Endothelial cell of umbilical vein (primary cell): ENCODE results near the gene SLC35B2. TPM values are rescaled to one million over a fixed set of nuclear protein-coding genes. Genes with fewer than 3 reads are reported as not detected.

Source experiments
- BruUV-seq: library from RNA; stranded (reverse); fragments of 400-500 nt; replicated peaks from 2 replicates; lab custom pipeline; 2021; lab: Mats Ljungman, UMichigan
- CTCF ChIA-PET: fragments of 300-600, 350-600 bp; sonication (Branson Sonifier 250); formaldehyde crosslinking; loops from one replicate; lab custom pipeline; 2021; ENCODE audit warnings: antibody characterized with exemption, inconsistent platforms; lab: Charles Lee
- POLR2A ChIA-PET: fragments of 300-600, 350-600 bp; sonication (Branson Sonifier 250); formaldehyde crosslinking; loops from one replicate; lab custom pipeline; 2021; ENCODE audit warnings: antibody characterized with exemption, inconsistent platforms; lab: Charles Lee
- DNase-seq: peaks from one replicate; pipeline ENCODE4 v3.0.0-alpha.2; 2011; ENCODE audit warnings: low read depth, low spot score
- FAIRE-seq: peaks from 2 replicates; lab custom pipeline; 2011; peaks lifted over from hg19 to GRCh38; lab: Jason Lieb, UNC
- H2AFZ ChIP-seq: 2 replicates; pipeline ENCODE4 v1.6.0; 2012; ENCODE audit warnings: low read depth, low read length, control low read depth, inconsistent platforms
- H3K27ac ChIP-seq: 2 replicates; pipeline ENCODE4 v1.5.1; 2011; ENCODE audit warnings: low read depth, mild to moderate bottlenecking, control low read depth, low read length, moderate library complexity; ENCODE audit not compliant: insufficient read depth
- H3K27me3 ChIP-seq, 2 experiments: 2 replicates each; pipeline versions ENCODE4 v1.6.0 to v1.6.1; 2011; ENCODE audit warnings: low read length in 2 of 2, mixed read lengths in 1 of 2; ENCODE audit not compliant: control insufficient read depth in 2 of 2, insufficient read depth in 2 of 2
- H3K36me3 ChIP-seq, 2 experiments: 2 replicates in 1 of 2; 3 replicates in 1 of 2; pipeline ENCODE4 v1.5.1; 2011; ENCODE audit warnings: low read length in 2 of 2, mild to moderate bottlenecking in 1 of 2, moderate library complexity in 1 of 2; ENCODE audit not compliant: control insufficient read depth in 2 of 2, insufficient read depth in 2 of 2; ENCODE audit errors: extremely low read depth in 1 of 2
- H3K4me1 ChIP-seq: 3 replicates; pipeline ENCODE4 v1.5.1; 2011; ENCODE audit warnings: mild to moderate bottlenecking, low read length; ENCODE audit not compliant: control insufficient read depth, insufficient read depth; ENCODE audit errors: extremely low read depth
- H3K4me2 ChIP-seq: 2 replicates; pipeline ENCODE4 v1.6.1; 2011; ENCODE audit warnings: low read length, control low read depth, mixed read lengths; ENCODE audit not compliant: insufficient read depth
- H3K4me3 ChIP-seq, 3 experiments: fragments of 200-600 bp in 1 of 3; sonication (generic), shearing (Covaris generic) in 1 of 3; replicated peaks in 1 of 3; 2 replicates each; pipeline ENCODE4 v1.5.1; 2011 to 2016; ENCODE audit warnings: control low read depth in 3 of 3, low read length in 3 of 3, mild to moderate bottlenecking in 2 of 3, inconsistent platforms in 1 of 3, low read depth in 1 of 3, moderate library complexity in 1 of 3; ENCODE audit not compliant: insufficient read depth in 1 of 3
- H3K79me2 ChIP-seq: 2 replicates; pipeline ENCODE4 v1.6.0; 2012; ENCODE audit warnings: low read length, inconsistent platforms; ENCODE audit not compliant: control insufficient read depth, insufficient read depth
- H3K9ac ChIP-seq: replicated peaks from 2 replicates; pipeline ENCODE3; 2011; ENCODE audit warnings: low read length, control low read depth; ENCODE audit not compliant: insufficient read depth; ENCODE audit errors: extremely low read depth
- H3K9me1 ChIP-seq: replicated peaks from 3 replicates; pipeline ENCODE4 v1.6.0; 2011; ENCODE audit warnings: mild to moderate bottlenecking, low read length; ENCODE audit not compliant: control insufficient read depth, insufficient read depth; ENCODE audit errors: extremely low read depth
- H3K9me3 ChIP-seq: replicated peaks from 2 replicates; pipeline ENCODE4 v1.5.1; 2012; ENCODE audit warnings: low read length, inconsistent platforms; ENCODE audit not compliant: control insufficient read depth, insufficient read depth
- H4K20me1 ChIP-seq: replicated peaks from 2 replicates; pipeline ENCODE3; 2011; ENCODE audit warnings: mild to moderate bottlenecking, low read length; ENCODE audit not compliant: control insufficient read depth, insufficient read depth; ENCODE audit errors: extremely low read depth
- EZH2 ChIP-seq: IDR thresholded peaks from 2 replicates; pipeline ENCODE4 v1.6.1; 2012; ENCODE audit warnings: borderline replicate concordance, low read depth, mild to moderate bottlenecking, moderate library complexity, low read length, inconsistent platforms; ENCODE audit not compliant: severe bottlenecking
- FOS ChIP-seq: IDR thresholded peaks from 2 replicates; pipeline ENCODE4 v1.6.1; 2011; ENCODE audit warnings: mild to moderate bottlenecking, low read length, moderate library complexity, borderline replicate concordance; ENCODE audit not compliant: insufficient read depth
- GATA2 ChIP-seq: IDR thresholded peaks from 2 replicates; pipeline ENCODE4 v1.7.0; 2011; ENCODE audit warnings: low read depth, mild to moderate bottlenecking, moderate library complexity, mixed read lengths, low read length; ENCODE audit not compliant: insufficient read length, insufficient read depth
- JUN ChIP-seq: IDR thresholded peaks from 2 replicates; pipeline ENCODE4 v1.6.1; 2011; ENCODE audit warnings: borderline replicate concordance, low read depth; ENCODE audit not compliant: insufficient read length, insufficient read depth
- MAX ChIP-seq: IDR thresholded peaks from 2 replicates; pipeline ENCODE4 v1.6.1; 2011; ENCODE audit not compliant: insufficient read depth, insufficient read length
- MYC ChIP-seq: IDR thresholded peaks from one replicate; pipeline ENCODE4 v1.6.1; 2011; ENCODE audit warnings: mild to moderate bottlenecking, low read depth, low read length
- POLR2A ChIP-seq: IDR thresholded peaks from 2 replicates; pipeline ENCODE4 v1.6.1; 2012; ENCODE audit warnings: low read depth, mild to moderate bottlenecking, control low read depth, low read length
- POLR2AphosphoS5 ChIP-seq: IDR thresholded peaks from 2 replicates; pipeline ENCODE4 v1.6.1; 2012; ENCODE audit warnings: low read depth, mild to moderate bottlenecking, control low read depth, low read length, moderate library complexity; ENCODE audit not compliant: insufficient read depth
- dilution Hi-C: fragments of 300-500 bp; cut with MboI; formaldehyde crosslinking; loops from one replicate; pipeline ENCODE4 v1.15.0; 2019; ENCODE audit warnings: low sequenced_read_pairs; ENCODE audit not compliant: extremely low pct_ligation_motif_present
- intact Hi-C: fragments of 100-400 bp; cut with micrococcal nuclease; formaldehyde crosslinking; loops from one replicate; pipeline ENCODE4 v1.10.0; 2022
- polyA plus RNA-seq, 4 experiments: library from polyadenylated mRNA; depleted of rRNA in 3 of 4; stranded (reverse) in 3 of 4; unstranded in 1 of 4; fragments of >200 nt; gene quantifications; 2 replicates each; pipeline versions ENCODE4 v1.2.1 to v1.2.3, GENCODE V29; 2011 to 2012; ENCODE audit warnings: missing spikeins in 1 of 4
- total RNA-seq: library from RNA; stranded (reverse); gene quantifications from 2 replicates; pipeline ENCODE4 v1.2.3, GENCODE V29; 2021
- TF ChIP-seq, protein P1 (sequence below), 2 donors: IDR thresholded peaks; 1 replicate in 1 of 2; 2 replicates in 1 of 2; pipeline ENCODE4 v1.5.1; 2011; ENCODE audit warnings: low read length in 2 of 2, mild to moderate bottlenecking in 2 of 2, moderate library complexity in 2 of 2, control low read depth in 1 of 2, inconsistent platforms in 1 of 2, low read depth in 1 of 2; ENCODE audit not compliant: insufficient read depth in 1 of 2; ENCODE audit errors: extremely low read depth in 1 of 2

The SLC35B2 gene
- total and polyA plus RNA-seq, 2 donors (not counting 3 experiments of a cell fraction or from before 2014, with no cell fraction given): 53.4 to 112 TPM

GRCh38 chr6:44235891-44236516, 21.3 kb downstream of the SLC35B2 start:
- ChIA-PET CTCF (interaction anchor here (3.9 to 7.2 kb wide), 2 partner anchors 12 to 61 kb away, joined by 55 to 148 read pairs; partner anchors contain the start of gene SLC29A1), POLR2A (interaction anchor here (1.0 to 1.1 kb wide), 2 partner anchors 11 to 12 kb away, joined by 4 read pairs; partner anchors contain the start of gene HSP90AB1)
- peaks cover 41% of the 10 kb centered on the region for H3K4me1 ChIP-seq

More at GRCh38 chr6:44235891-44236516, 21.3 kb downstream of the SLC35B2 start:
- Histone ChIP-seq H3K4me3 (no peak overlapping the region), H3K27ac (no peak overlapping the region), H3K79me2 (no peaks in the 10 kb centered on the region), H3K9ac (no peak overlapping the region), H3K4me2 (no peak overlapping the region), H3K27me3 (no peaks in the 10 kb centered on the region), H4K20me1 (no peaks in the 10 kb centered on the region), H3K9me3 (no peaks in the 10 kb centered on the region), H2AFZ (no peak overlapping the region), H3K36me3 (peaks cover 16 to 26% of the 10 kb centered on the region in 2 experiments), H3K9me1 (no peaks in the 10 kb centered on the region)
- intact Hi-C loops (no loop called here), dilution Hi-C loops (loop anchor here (10.0 kb wide), 1 partner anchor 131 kb away; no protein-coding TSS in a partner anchor)
- TF ChIP-seq MYC (no peak), JUN (no peak), POLR2A (no peak), GATA2 (no peak), MAX (no peak), EZH2 (no peak), FOS (no peak), POLR2AphosphoS5 (no peak)
- TF ChIP-seq, protein P1, sequence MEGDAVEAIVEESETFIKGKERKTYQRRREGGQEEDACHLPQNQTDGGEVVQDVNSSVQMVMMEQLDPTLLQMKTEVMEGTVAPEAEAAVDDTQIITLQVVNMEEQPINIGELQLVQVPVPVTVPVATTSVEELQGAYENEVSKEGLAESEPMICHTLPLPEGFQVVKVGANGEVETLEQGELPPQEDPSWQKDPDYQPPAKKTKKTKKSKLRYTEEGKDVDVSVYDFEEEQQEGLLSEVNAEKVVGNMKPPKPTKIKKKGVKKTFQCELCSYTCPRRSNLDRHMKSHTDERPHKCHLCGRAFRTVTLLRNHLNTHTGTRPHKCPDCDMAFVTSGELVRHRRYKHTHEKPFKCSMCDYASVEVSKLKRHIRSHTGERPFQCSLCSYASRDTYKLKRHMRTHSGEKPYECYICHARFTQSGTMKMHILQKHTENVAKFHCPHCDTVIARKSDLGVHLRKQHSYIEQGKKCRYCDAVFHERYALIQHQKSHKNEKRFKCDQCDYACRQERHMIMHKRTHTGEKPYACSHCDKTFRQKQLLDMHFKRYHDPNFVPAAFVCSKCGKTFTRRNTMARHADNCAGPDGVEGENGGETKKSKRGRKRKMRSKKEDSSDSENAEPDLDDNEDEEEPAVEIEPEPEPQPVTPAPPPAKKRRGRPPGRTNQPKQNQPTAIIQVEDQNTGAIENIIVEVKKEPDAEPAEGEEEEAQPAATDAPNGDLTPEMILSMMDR (IDR thresholded peaks at IDR 0.05; ENCODE audit: extremely low read depth in 1 of 2, insufficient read depth in 1 of 2, low read depth in 1 of 2, low read length in 2 of 2): no peak
- no TSS peak for BruUV-seq
- no peak for DNase-seq
- peak; percentile 70 for FAIRE-seq
